Prostate gland (tissue), 2 donors: Measurements from ENCODE around the gene PFDN1.

Experiments used
- POLR2A ChIP-seq: fragments of 450-650 bp; IDR thresholded peaks from one replicate; pipeline ENCODE4 v1.6.1; 2016; ENCODE audit warnings: antibody characterized with exemption, mild to moderate bottlenecking
- POLR2AphosphoS5 ChIP-seq: sonication (generic); formaldehyde crosslinking; IDR thresholded peaks from one replicate; pipeline ENCODE4 v1.6.1; 2017; ENCODE audit warnings: antibody characterized with exemption
- TF ChIP-seq, protein P1 (sequence below), 4 experiments: fragments of 200-600 bp in 2 of 4; fragments of 450-650 bp in 2 of 4; sonication (generic) in 2 of 4; IDR thresholded peaks; 1 replicate in 3 of 4; 2 replicates in 1 of 4; pipeline ENCODE4 v1.5.1; 2016 to 2019; ENCODE audit warnings: antibody characterized with exemption in 4 of 4, mild to moderate bottlenecking in 2 of 4, moderate library complexity in 2 of 4

DNA sequence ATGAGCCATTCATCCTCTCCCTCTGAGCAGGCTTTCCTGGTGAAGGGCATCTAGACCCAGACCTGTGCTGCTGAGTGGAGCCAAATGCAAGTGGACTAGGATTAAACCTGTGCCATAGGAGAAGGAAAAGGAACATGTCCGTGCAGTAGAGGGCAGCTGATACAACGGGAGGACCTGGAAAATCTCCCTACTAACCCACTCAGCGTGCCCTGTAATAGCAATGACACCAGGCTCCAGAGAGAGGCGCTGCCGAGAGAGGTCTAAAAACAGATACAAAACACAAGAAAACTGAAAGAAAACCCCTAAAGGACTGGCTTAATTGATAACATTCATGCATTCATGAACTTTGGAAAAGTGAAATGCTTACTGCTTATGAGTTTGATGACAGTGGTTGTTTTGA is 60.8 kb downstream of the PFDN1 start:
- TF ChIP-seq POLR2A (no peak), POLR2AphosphoS5 (no peak)
- TF ChIP-seq, protein P1, sequence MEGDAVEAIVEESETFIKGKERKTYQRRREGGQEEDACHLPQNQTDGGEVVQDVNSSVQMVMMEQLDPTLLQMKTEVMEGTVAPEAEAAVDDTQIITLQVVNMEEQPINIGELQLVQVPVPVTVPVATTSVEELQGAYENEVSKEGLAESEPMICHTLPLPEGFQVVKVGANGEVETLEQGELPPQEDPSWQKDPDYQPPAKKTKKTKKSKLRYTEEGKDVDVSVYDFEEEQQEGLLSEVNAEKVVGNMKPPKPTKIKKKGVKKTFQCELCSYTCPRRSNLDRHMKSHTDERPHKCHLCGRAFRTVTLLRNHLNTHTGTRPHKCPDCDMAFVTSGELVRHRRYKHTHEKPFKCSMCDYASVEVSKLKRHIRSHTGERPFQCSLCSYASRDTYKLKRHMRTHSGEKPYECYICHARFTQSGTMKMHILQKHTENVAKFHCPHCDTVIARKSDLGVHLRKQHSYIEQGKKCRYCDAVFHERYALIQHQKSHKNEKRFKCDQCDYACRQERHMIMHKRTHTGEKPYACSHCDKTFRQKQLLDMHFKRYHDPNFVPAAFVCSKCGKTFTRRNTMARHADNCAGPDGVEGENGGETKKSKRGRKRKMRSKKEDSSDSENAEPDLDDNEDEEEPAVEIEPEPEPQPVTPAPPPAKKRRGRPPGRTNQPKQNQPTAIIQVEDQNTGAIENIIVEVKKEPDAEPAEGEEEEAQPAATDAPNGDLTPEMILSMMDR (IDR thresholded peaks at IDR 0.05): no peak
